ENCODE data around the gene CIPC.

DNA sequence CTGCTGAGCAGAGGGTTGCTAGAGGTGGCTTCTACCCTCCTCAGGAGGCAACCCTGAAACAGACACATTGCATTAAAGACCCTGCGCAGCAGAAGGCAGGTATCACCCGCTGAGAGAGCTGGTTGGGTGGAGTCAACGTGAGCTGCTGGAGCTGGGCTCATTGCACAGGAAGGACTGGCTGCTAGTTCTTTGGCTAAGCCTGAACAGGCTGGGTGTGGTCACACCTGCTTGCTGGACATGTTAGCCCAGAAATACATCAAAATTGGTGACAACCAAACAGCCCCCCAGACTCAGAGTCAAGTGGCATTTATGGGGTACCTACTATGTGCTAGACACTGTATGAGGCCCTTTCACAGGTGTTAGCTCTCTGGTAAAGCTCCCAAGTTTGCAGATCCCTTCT, 35.8 kb upstream of the CIPC start:
- TF ChIP-seq YY1 (IDR thresholded peaks at IDR 0.05; ENCODE audit: insufficient read depth, insufficient read length) (no peak), ZNF274 (IDR thresholded peaks at IDR 0.05; ENCODE audit: low read depth, low read length) (no peak)

All from NT2/D1 (cell line).